Measurements from ENCODE around the gene MAVS.
A peak's percentile ranks its signal among the peaks of the same experiment; 100 is the strongest.
"Not testable (repeated sequence)": the region's sequence is repeated elsewhere in the genome, so short reads cannot be mapped to it uniquely, and the experiment has no call there.

The MAVS gene

GRCh38 chr20:3890999-3891929 is 44.6 kb downstream of the MAVS start:
- H3K4me3 ChIP-seq (replicated peaks; ENCODE audit: low read depth, low read length), result peak overlapping the region; percentile 97
- TF ChIP-seq, protein P1, sequence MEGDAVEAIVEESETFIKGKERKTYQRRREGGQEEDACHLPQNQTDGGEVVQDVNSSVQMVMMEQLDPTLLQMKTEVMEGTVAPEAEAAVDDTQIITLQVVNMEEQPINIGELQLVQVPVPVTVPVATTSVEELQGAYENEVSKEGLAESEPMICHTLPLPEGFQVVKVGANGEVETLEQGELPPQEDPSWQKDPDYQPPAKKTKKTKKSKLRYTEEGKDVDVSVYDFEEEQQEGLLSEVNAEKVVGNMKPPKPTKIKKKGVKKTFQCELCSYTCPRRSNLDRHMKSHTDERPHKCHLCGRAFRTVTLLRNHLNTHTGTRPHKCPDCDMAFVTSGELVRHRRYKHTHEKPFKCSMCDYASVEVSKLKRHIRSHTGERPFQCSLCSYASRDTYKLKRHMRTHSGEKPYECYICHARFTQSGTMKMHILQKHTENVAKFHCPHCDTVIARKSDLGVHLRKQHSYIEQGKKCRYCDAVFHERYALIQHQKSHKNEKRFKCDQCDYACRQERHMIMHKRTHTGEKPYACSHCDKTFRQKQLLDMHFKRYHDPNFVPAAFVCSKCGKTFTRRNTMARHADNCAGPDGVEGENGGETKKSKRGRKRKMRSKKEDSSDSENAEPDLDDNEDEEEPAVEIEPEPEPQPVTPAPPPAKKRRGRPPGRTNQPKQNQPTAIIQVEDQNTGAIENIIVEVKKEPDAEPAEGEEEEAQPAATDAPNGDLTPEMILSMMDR (IDR thresholded peaks at IDR 0.05; ENCODE audit: low read length, missing control alignments), result no peak
- DNase-seq (ENCODE audit: low read depth), result no peak

- no peak for DNase-seq (ENCODE audit: low read depth)
- H3K4me3 ChIP-seq (replicated peaks; ENCODE audit: low read depth, low read length), result no peak overlapping the region
- TF ChIP-seq, protein P1 (IDR thresholded peaks at IDR 0.05; ENCODE audit: low read length, missing control alignments), result no peak
These were observed 48.2 kb downstream of the MAVS start for GRCh38 chr20:3894796-3895195.

GRCh38 chr20:3896302-3896701 is 49.7 kb downstream of the MAVS start:
- TF ChIP-seq, protein P1 (IDR thresholded peaks at IDR 0.05; ENCODE audit: low read length, missing control alignments), result no peak
- peak; percentile 78 for DNase-seq (ENCODE audit: low read depth)
- H3K4me3 ChIP-seq (replicated peaks; ENCODE audit: low read depth, low read length), result no peak overlapping the region

GRCh38 chr20:3896853-3897583 is 50.4 kb downstream of the MAVS start:
- DNase-seq (ENCODE audit: low read depth), result no peak
- H3K4me3 ChIP-seq (replicated peaks; ENCODE audit: low read depth, low read length), result no peak overlapping the region
- TF ChIP-seq, protein P1 (IDR thresholded peaks at IDR 0.05; ENCODE audit: low read length, missing control alignments), result no peak

DNA sequence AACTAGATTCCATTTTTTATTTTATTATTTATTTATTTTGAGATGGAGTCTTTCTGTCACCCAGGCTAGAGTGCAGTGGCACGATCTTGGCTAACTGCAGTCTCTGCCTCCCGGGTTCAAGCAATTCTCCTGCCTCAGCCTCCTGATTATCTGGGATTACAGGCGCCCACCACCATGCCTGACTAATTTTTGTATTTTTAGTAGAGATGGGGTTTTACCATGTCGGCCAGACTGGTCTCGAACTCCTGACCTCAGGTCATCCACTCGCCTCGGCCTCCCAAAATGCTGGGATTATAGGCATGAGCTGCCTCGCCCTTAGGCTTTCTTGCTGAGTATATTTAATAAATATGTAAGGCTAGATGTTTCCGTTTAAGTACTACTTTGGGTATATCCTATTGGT is 51.5 kb downstream of the MAVS start:
- not testable (repeated sequence) for H3K4me3 ChIP-seq (replicated peaks; ENCODE audit: low read depth, low read length); DNase-seq (ENCODE audit: low read depth)

- H3K4me3 ChIP-seq (replicated peaks; ENCODE audit: low read depth, low read length), result no peak overlapping the region
- no peak for DNase-seq (ENCODE audit: low read depth)
- TF ChIP-seq, protein P1 (IDR thresholded peaks at IDR 0.05; ENCODE audit: low read length, missing control alignments), result no peak
These were observed 52.0 kb downstream of the MAVS start for GRCh38 chr20:3898639-3899038.

DNA sequence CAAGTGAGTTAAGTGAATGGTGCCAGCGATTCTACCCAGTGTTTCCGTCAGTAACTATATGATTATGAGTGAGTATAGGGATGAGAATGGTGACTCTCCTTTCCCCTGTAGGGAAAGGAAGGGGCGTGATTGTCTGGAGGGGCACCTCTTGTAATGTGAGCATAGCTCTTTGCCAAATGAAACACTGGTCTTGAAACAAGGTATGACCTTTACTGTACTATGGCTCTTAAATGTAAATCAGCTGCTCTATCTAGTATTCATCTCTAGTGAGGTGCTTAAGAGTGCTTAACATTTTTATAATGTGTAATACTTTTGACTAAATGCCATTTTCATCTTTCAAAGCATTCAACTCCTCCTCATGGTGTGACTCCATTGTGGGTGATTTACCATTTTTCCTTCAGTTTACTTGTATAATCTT is 53.6 kb downstream of the MAVS start:
- DNase-seq (ENCODE audit: low read depth), result no peak
- no peak overlapping the region for H3K4me3 ChIP-seq (replicated peaks; ENCODE audit: low read depth, low read length)
- TF ChIP-seq, protein P1 (IDR thresholded peaks at IDR 0.05; ENCODE audit: low read length, missing control alignments), result no peak

Data from fibroblast of pulmonary artery (primary cell).